Activated gamma-delta T cell (primary cell): ENCODE data around the gene TGM5.
"Not testable (repeated sequence)": the region's sequence is repeated elsewhere in the genome, so short reads cannot be mapped to it uniquely, and the experiment has no call there.

Experiments
- DNase-seq: peaks from one replicate; lab custom pipeline; 2025; lab: John Stamatoyannopoulos, UW

The TGM5 gene

DNA sequence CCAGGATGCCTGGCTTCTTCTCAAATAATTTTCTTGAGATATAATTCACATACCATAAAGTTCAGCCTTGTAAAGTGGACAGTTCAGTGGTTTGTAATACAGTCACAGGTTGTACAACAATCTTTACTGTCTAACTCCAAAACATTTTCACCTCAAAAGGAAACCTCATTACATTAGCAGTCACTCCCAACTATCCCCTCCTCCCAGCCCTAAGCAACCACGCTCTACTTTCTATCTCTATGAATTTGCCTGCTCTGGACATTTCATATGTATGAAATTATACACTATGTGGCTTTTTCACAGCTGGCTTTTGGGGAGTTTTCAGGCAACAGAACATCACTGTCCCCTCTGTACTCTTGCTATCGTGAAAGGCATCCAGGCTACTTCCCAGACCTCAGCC, 17.5 kb downstream of the TGM5 start:
- no peak for DNase-seq

GRCh38 chr15:43246261-43246774, 20.4 kb downstream of the TGM5 start:
- no peak for DNase-seq

DNA sequence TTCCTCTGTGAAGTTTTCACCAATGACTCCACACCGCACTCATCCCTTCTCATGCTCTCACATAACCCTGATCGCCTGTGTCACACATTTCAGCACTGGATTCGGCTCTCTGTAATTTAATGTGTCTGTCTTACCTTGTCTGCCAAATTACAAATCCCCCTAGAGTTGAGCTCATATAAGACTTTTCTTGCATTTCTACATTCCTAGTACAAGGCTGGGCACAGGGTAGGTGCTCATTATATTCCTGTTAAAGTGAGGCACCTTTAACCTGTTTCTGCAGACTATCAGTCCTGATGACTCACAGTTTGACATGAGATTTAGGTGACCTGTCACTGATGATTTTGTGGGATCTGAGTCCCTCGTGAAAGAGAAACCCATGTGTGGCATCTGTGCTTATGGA, 22.6 kb downstream of the TGM5 start:
- no peak for DNase-seq

DNA sequence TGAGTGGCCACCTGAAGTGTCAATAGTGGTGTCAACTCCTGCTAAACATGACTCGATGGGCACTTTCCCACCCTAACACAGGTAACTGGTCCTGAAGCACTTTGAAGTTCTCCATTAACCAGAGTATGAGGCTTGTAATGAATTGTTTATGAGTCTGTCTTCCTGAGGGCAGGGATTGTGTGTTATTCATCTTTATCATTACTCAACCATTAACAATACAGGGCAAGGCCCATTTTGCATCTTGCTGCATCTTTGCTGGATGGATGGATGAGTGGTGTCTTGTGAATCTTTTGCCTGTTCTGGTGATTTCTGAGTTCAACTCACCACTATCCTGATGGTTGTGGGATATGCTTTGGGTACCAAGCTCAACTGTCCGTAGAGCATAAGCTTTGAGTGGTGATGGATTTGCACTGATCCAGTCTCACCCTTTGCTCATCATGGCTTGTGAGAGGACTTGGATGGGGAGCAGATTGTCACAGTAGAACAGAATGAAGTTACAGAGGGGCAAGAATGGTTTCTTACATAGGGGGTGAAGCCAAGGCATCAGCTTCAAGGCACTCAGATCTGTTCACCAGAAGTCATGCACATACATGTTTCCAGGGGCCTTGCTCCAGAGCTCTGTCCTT, 23.6 kb downstream of the TGM5 start:
- no peak for DNase-seq

GRCh38 chr15:43242616-43243015, 24.1 kb downstream of the TGM5 start:
- no peak for DNase-seq

DNA sequence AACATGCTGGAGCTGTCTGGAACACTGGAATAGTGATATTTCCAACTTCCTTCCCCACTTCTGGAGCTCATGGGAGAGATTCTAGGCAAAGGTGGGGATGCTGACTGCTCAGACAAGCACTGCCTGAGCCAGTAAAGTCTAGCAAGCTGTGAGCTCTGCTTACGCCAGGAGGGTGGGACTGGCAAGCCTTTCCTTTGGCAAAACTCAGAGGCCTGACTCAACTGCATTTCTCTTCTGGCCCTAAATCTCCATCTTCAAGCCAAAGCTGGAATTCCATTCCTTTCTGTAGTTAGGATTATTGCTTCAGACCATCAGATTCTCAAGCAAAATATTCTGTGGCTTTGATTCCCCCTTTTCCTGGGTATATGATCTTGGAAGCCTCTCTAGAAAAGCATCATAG, 25.6 kb downstream of the TGM5 start:
- DNase-seq = no peak

- DNase-seq = no peak
Measured at GRCh38 chr15:43239732-43240491, 26.8 kb downstream of the TGM5 start.

DNA sequence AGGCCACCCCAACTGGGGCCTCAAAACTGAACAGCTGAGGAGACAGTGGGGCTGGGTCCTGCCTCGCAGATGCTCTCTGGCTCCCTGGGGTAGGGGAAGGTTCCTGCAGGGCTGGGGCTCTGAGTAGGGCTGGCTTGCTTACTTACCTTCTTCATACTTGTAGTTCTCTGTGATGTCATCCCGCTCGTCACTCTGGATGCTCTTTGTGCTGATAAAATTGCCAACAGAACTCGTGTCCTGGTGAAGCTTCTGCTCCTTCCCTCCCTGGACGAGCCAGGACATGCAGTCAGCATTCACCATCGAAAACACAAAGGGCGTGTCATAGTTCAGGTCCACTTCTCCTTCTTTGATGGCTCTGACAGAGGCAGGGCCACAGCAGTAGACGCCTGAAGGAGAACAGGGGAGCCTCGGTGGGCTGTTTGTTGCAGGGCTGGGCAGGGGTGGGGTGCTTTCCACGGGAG, 28.0 kb downstream of the TGM5 start:
- no peak for DNase-seq

- no peak for DNase-seq
Measured at GRCh38 chr15:43237842-43238470, 28.8 kb downstream of the TGM5 start.

- no peak for DNase-seq
Measured at GRCh38 chr15:43235536-43235935, 31.2 kb downstream of the TGM5 start.

- no peak for DNase-seq
Measured at GRCh38 chr15:43232289-43232874, 34.3 kb downstream of the TGM5 start.

GRCh38 chr15:43230640-43231115, 36.0 kb downstream of the TGM5 start:
- no peak for DNase-seq

- no peak for DNase-seq
Measured at GRCh38 chr15:43229977-43230376, 36.8 kb downstream of the TGM5 start.

GRCh38 chr15:43226436-43227305, 40.1 kb downstream of the TGM5 start:
- DNase-seq = no peak

- DNase-seq = not testable (repeated sequence)
Measured at GRCh38 chr15:43225950-43226255, 40.8 kb downstream of the TGM5 start.

DNA sequence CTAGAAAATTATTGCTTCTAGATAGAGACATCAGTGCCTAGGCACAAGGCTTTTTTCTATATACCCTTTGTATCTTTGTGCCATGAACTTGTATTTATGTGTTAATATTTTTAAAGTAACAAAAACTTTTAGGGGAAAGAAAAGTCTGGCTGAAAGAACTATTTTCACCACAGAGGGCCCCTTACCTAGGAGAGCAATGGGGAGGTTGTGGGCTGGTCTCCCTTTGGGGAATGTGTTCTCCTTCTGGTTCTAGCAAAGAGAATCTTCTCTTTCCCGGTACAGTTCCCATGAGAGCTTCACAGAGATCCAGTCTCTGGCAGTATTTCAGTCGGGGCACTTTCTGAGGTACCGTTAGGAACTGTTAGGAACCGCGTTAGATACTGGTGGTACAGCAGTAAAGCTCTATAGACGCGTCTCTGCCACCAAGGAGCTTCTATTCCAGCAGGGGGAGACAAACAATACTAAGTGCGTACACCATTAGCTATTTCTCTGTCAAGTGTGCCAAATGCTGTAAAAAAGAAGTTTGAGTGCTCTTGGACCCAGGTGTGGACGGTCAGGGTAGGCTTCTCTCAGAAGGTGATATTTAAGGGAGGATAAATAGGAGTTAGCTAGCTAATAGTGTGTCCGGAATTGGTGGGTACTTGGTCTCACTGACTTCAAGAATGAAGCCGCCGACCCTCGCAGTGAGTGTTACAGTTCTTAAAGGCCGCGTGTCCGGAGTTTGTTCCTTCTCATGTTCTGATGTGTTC, 41.4 kb downstream of the TGM5 start:
- DNase-seq = no peak

- DNase-seq = no peak
Measured at GRCh38 chr15:43221422-43221821, 45.3 kb downstream of the TGM5 start.

- no peak for DNase-seq
Measured at GRCh38 chr15:43220991-43221403, 45.7 kb downstream of the TGM5 start, which contains the start of gene EPB42. Gene EPB42, minus strand, starts transcription at chr15:43221018. Its CDS starts 193 bp downstream, at chr15:43220825.

DNA sequence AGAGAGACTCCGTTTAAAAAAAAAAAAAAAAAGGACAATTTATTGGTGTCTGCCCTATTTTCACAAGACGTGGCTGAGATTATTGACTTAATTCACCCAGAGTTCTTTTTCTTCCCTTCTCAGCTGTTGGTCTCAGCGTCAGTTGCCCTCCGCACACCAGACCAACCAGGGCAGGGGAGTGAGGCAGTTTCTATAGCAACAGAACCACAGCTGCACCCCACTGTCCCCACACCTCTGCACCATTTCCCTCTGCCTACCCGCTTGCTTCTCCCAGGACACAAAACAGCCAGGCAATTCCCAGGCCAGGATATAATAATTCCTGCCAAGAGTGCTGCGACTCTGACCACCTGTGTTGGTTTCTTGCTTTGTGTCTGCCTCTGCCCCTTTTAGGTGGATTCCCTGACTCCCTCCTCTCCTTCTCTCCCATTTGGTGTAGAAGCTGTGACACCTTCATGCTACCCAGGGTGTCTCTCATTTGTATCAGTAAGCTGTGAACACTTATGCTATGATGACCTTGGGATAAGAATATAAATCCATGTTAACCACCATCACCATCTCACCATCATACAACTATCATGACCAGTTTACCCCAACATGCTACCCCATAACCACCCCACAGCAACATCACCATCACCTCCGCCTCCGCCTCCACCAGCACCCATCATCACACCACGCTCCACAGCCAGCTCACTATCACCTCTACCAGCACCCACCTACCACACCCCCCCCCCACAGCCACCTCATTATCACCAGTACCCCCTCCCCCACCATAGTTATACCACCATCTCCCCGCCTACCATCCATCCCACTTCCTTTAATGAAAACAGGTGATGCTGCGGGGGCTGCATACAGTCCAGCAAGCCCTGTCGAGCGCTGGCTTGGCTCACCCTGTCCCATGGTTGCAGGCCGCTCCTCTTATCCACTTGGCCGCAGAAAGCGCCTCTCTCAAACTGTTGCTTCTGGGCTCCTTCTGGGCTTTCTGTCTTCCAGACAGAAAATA, 46.5 kb downstream of the TGM5 start:
- DNase-seq = no peak
